ENCODE results near the gene DDR1. TPM values are rescaled to one million over a fixed set of nuclear protein-coding genes. Genes with fewer than 3 reads are reported as not detected.

The DDR1 gene
- total RNA-seq, 1 donor from 2014 or later, result 18.8 TPM

GRCh38 chr6:30881392-30882203 is 2.7 kb upstream of the DDR1 start:
- peaks cover 3% of the 10 kb centered on the region for H3K27me3 Mint-ChIP-seq
- no peaks in the 10 kb centered on the region for H3K9me3 Mint-ChIP-seq
- H3K36me3 Mint-ChIP-seq (ENCODE audit: low read depth), result no peaks in the 10 kb centered on the region
- no peak overlapping the region for H3K4me3 Mint-ChIP-seq
- no peak for DNase-seq
- peaks cover 54% of the 10 kb centered on the region for H3K4me1 Mint-ChIP-seq
- H3K27ac Mint-ChIP-seq, result peak overlapping the region; percentile 31
- intact Hi-C loops (cut with micrococcal nuclease), result no loop called here

- H3K36me3 Mint-ChIP-seq (ENCODE audit: low read depth), result no peaks in the 10 kb centered on the region
- H3K4me1 Mint-ChIP-seq, result peaks cover 50% of the 10 kb centered on the region
- H3K4me3 Mint-ChIP-seq, result no peak overlapping the region
- no peak overlapping the region for H3K27ac Mint-ChIP-seq
- peaks cover 3% of the 10 kb centered on the region for H3K27me3 Mint-ChIP-seq
- intact Hi-C loops (cut with micrococcal nuclease), result no loop called here
- no peaks in the 10 kb centered on the region for H3K9me3 Mint-ChIP-seq
- no peak for DNase-seq
Observed at GRCh38 chr6:30882204-30882758, 2.0 kb upstream of the DDR1 start.

- H3K36me3 Mint-ChIP-seq (ENCODE audit: low read depth), result no peaks in the 10 kb centered on the region
- H3K9me3 Mint-ChIP-seq, result no peaks in the 10 kb centered on the region
- H3K4me1 Mint-ChIP-seq, result peaks cover 45% of the 10 kb centered on the region
- peak overlapping the region; percentile 74 for H3K4me3 Mint-ChIP-seq
- peak overlapping the region; percentile 42 for H3K27ac Mint-ChIP-seq
- H3K27me3 Mint-ChIP-seq, result peaks cover 3% of the 10 kb centered on the region
- peak; percentile 64 for DNase-seq
- intact Hi-C loops (cut with micrococcal nuclease), result no loop called here
Observed at GRCh38 chr6:30882759-30883684, 1.3 kb upstream of the DDR1 start.

- Mint-ChIP-seq H3K36me3 (ENCODE audit: low read depth) (peaks cover 3% of the 10 kb centered on the region), H3K4me3 (peak overlapping the region; percentile 79), H3K27ac (peak overlapping the region; percentile 71), H3K9me3 (no peaks in the 10 kb centered on the region), H3K4me1 (peaks cover 34% of the 10 kb centered on the region), H3K27me3 (peaks cover 3% of the 10 kb centered on the region)
- intact Hi-C loops (cut with micrococcal nuclease), result loop anchor here (2.0 kb wide), 1 partner anchor 30 kb away; the partner anchor contains the start of gene VARS2
- DNase-seq, result peak; percentile 84
Observed at GRCh38 chr6:30884521-30885480, 482 bp downstream of the DDR1 start.

- Mint-ChIP-seq H3K4me1 (peaks cover 32% of the 10 kb centered on the region), H3K9me3 (no peaks in the 10 kb centered on the region), H3K36me3 (ENCODE audit: low read depth) (peaks cover 4% of the 10 kb centered on the region), H3K27me3 (peaks cover 3% of the 10 kb centered on the region), H3K27ac (peak overlapping the region; percentile 71), H3K4me3 (peak overlapping the region; percentile 79)
- intact Hi-C loops (cut with micrococcal nuclease), result loop anchor here (2.0 kb wide), 1 partner anchor 29 kb away; the partner anchor contains the start of gene VARS2
- DNase-seq, result peak; percentile 67
Observed at GRCh38 chr6:30885481-30885998, 1.2 kb downstream of the DDR1 start.

- Mint-ChIP-seq H3K27me3 (peaks cover 2% of the 10 kb centered on the region), H3K36me3 (ENCODE audit: low read depth) (peaks cover 4% of the 10 kb centered on the region), H3K27ac (peak overlapping the region; percentile 71), H3K4me1 (peaks cover 31% of the 10 kb centered on the region), H3K9me3 (no peaks in the 10 kb centered on the region), H3K4me3 (peak overlapping the region; percentile 79)
- intact Hi-C loops (cut with micrococcal nuclease), result loop anchor here (2.0 kb wide), 1 partner anchor 29 kb away; the partner anchor contains the start of gene VARS2
- peak; percentile 72 for DNase-seq
Observed at GRCh38 chr6:30885999-30886896, 1.9 kb downstream of the DDR1 start.

- peaks cover 29% of the 10 kb centered on the region for H3K4me1 Mint-ChIP-seq
- no peaks in the 10 kb centered on the region for H3K9me3 Mint-ChIP-seq
- peaks cover 4% of the 10 kb centered on the region for H3K36me3 Mint-ChIP-seq (ENCODE audit: low read depth)
- no peak for DNase-seq
- H3K27me3 Mint-ChIP-seq, result no peaks in the 10 kb centered on the region
- H3K27ac Mint-ChIP-seq, result no peak overlapping the region
- no peak overlapping the region for H3K4me3 Mint-ChIP-seq
- intact Hi-C loops (cut with micrococcal nuclease), result no loop called here
Observed at GRCh38 chr6:30886897-30887255, 2.6 kb downstream of the DDR1 start.

- intact Hi-C loops (cut with micrococcal nuclease), result no loop called here
- H3K36me3 Mint-ChIP-seq (ENCODE audit: low read depth), result peaks cover 6% of the 10 kb centered on the region
- no peak overlapping the region for H3K4me3 Mint-ChIP-seq
- no peaks in the 10 kb centered on the region for H3K9me3 Mint-ChIP-seq
- no peaks in the 10 kb centered on the region for H3K27me3 Mint-ChIP-seq
- DNase-seq, result no peak
- no peak overlapping the region for H3K27ac Mint-ChIP-seq
- peaks cover 25% of the 10 kb centered on the region for H3K4me1 Mint-ChIP-seq
Observed at GRCh38 chr6:30887901-30888815, 3.8 kb downstream of the DDR1 start.

- DNase-seq, result no peak
- Mint-ChIP-seq H3K4me1 (peaks cover 19% of the 10 kb centered on the region), H3K27me3 (no peaks in the 10 kb centered on the region), H3K27ac (no peak overlapping the region), H3K36me3 (ENCODE audit: low read depth) (peaks cover 6% of the 10 kb centered on the region), H3K9me3 (no peaks in the 10 kb centered on the region), H3K4me3 (no peak overlapping the region)
- intact Hi-C loops (cut with micrococcal nuclease), result no loop called here
Observed at GRCh38 chr6:30888816-30889495, 4.6 kb downstream of the DDR1 start.

- H3K36me3 Mint-ChIP-seq (ENCODE audit: low read depth), result peaks cover 6% of the 10 kb centered on the region
- no peaks in the 10 kb centered on the region for H3K27me3 Mint-ChIP-seq
- H3K27ac Mint-ChIP-seq, result no peak overlapping the region
- peaks cover 19% of the 10 kb centered on the region for H3K4me1 Mint-ChIP-seq
- no peaks in the 10 kb centered on the region for H3K9me3 Mint-ChIP-seq
- DNase-seq, result no peak
- no peak overlapping the region for H3K4me3 Mint-ChIP-seq
- intact Hi-C loops (cut with micrococcal nuclease), result no loop called here
Observed at GRCh38 chr6:30889496-30889885, 5.2 kb downstream of the DDR1 start.
